BJ (cell line): ENCODE data around the gene GNG4. TPM values are rescaled to one million over a fixed set of nuclear protein-coding genes. Genes with fewer than 3 reads are reported as not detected.

Experiments used
- CTCF ChIA-PET: fragments of 350-600 bp; formaldehyde crosslinking; extraction: SDS; loops from one replicate; lab custom pipeline; 2021; ENCODE audit warnings: antibody characterized with exemption, inconsistent platforms; lab: Yijun Ruan, JAX
- POLR2A ChIA-PET: fragments of 300-600 bp; sonication (Branson Sonifier 250); formaldehyde crosslinking; extraction: SDS; loops from one replicate; lab custom pipeline; 2021; ENCODE audit warnings: antibody characterized with exemption; lab: Charles Lee
- DNase-seq: peaks from one replicate; pipeline ENCODE4 v3.0.0-alpha.2; 2011; ENCODE audit warnings: low read depth
- H3K27me3 ChIP-seq: 2 replicates; pipeline ENCODE4 v1.6.0; 2011; ENCODE audit warnings: low read length; ENCODE audit not compliant: control insufficient read depth, insufficient read depth
- H3K36me3 ChIP-seq: 2 replicates; pipeline ENCODE4 v1.5.1; 2011; ENCODE audit warnings: low read length; ENCODE audit not compliant: control insufficient read depth, insufficient read depth
- H3K4me3 ChIP-seq: 2 replicates; pipeline ENCODE4 v1.5.1; 2011; ENCODE audit warnings: low read depth, mild to moderate bottlenecking, control low read depth, low read length
- CTCF ChIP-seq: IDR thresholded peaks from 2 replicates; pipeline ENCODE4 v1.5.1; 2011; ENCODE audit warnings: low read depth, mild to moderate bottlenecking, control low read depth, inconsistent platforms, low read length, moderate library complexity; ENCODE audit not compliant: insufficient read depth
- polyA plus RNA-seq: library from polyadenylated mRNA; depleted of rRNA; stranded (reverse); fragments of >200 nt; gene quantifications from 2 replicates; pipeline ENCODE4 v1.2.3, GENCODE V29; 2011

GNG4 gene
- polyA plus RNA-seq, 1 experiment, result 0.09 TPM

DNA sequence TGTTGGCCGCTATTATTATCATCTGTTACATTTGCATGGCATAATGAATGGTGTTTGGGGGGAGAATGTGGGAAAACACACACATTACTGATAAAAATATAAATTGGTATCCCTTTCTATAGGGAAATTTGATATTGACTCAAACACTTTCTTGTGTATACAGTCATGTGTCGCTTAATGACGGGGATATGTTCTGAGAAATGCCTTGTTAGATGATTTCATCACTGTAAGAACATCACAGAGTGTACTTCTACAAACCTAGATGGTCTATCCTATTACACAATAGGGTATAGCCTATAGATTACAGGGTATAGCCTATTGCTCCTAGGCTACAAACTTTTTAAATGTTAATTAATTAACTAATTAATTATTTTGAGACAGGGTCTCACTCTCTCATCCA lies 78.1 kb downstream of the GNG4 start:
- ChIA-PET CTCF (no interaction called here), POLR2A (no interaction called here)
- no peak for TF ChIP-seq CTCF
- Histone ChIP-seq H3K27me3 (no peaks in the 10 kb centered on the region), H3K36me3 (no peaks in the 10 kb centered on the region), H3K4me3 (no peak overlapping the region)
- no peak for DNase-seq

DNA sequence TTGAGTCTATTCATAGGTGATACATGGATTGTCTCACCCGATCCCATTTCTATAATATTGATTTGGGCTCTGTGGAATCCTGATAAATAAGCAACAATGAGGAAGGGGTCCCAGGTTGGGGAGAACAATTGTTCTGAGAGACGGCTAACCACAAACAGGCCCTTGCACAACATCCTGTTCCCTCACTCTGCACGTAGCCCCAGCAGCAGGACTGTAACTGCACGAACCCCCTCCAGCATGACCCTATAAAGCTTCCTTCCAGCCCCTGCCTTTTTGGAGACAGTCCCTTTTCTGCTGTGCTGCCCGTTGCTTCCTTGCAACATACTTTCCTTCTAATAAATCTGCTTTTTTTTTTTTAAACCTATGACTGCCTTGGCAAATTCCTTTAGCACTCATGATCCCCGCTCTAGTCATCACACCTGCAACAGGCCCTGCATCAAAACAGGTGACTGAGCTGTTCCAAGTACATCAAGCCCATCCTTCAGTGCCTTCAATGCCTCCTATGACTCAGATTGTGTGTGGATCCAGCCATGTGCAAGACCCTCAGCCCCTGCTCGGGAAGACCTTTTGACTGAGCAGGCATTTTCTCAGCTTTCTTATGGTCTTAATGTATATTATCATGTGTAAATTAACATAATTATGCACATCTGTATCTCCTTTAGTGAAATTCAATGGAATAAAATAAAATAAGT lies 81.6 kb downstream of the GNG4 start:
- no peak for DNase-seq
- TF ChIP-seq CTCF, result no peak
- POLR2A ChIA-PET, result no interaction called here
- Histone ChIP-seq H3K36me3 (no peaks in the 10 kb centered on the region), H3K4me3 (no peak overlapping the region), H3K27me3 (no peaks in the 10 kb centered on the region)
- CTCF ChIA-PET, result interaction anchor here (1.9 kb wide), 1 partner anchor 33 kb away, joined by 5 read pairs; no protein-coding TSS in a partner anchor

- ChIA-PET POLR2A (no interaction called here), CTCF (no interaction called here)
- no peaks in the 10 kb centered on the region for H3K27me3 ChIP-seq
- no peaks in the 10 kb centered on the region for H3K36me3 ChIP-seq
- no peak for TF ChIP-seq CTCF
- no peak for DNase-seq
- no peak overlapping the region for H3K4me3 ChIP-seq
Measured at GRCh38 chr1:235566084-235566483, 83.5 kb downstream of the GNG4 start.

- ChIA-PET POLR2A (no interaction called here), CTCF (no interaction called here)
- no peak for TF ChIP-seq CTCF
- Histone ChIP-seq H3K4me3 (no peak overlapping the region), H3K27me3 (no peaks in the 10 kb centered on the region), H3K36me3 (no peaks in the 10 kb centered on the region)
- no peak for DNase-seq
Measured at GRCh38 chr1:235563513-235564061, 86.0 kb downstream of the GNG4 start.

- POLR2A ChIA-PET, result no interaction called here
- CTCF ChIA-PET, result no interaction called here
Measured at GRCh38 chr1:235562589-235562988, 87.0 kb downstream of the GNG4 start.

More at GRCh38 chr1:235562589-235562988, 87.0 kb downstream of the GNG4 start:
- Histone ChIP-seq H3K27me3 (no peaks in the 10 kb centered on the region), H3K4me3 (no peak overlapping the region), H3K36me3 (no peaks in the 10 kb centered on the region)
- no peak for DNase-seq
- no peak for TF ChIP-seq CTCF
